ENCODE data around the gene ZNF69.
"Not testable (repeated sequence)": the region's sequence is repeated elsewhere in the genome, so short reads cannot be mapped to it uniquely, and the experiment has no call there.

GRCh38 chr19:11941361-11941887, 53.8 kb downstream of the ZNF69 start:
- TF ChIP-seq CTCF (IDR thresholded peaks at IDR 0.05 in 2 of 3, conservative IDR thresholded peaks at IDR 0.05 in 1 of 3; ENCODE audit: borderline replicate concordance in 1 of 3, insufficient read depth in 1 of 3, low read depth in 2 of 3, low read length in 2 of 3); EZH2 (IDR thresholded peaks at IDR 0.05): not testable (repeated sequence)
